Suppressor macrophage treated with lipopolysaccharide for 1 hour (primary cell): ENCODE data around the gene MCF2L2.

Experiments
- DNase-seq, 3 donors: peaks; one replicate each; pipeline ENCODE4 v3.0.0-alpha.2; 2020 to 2022

MCF2L2 gene

DNA sequence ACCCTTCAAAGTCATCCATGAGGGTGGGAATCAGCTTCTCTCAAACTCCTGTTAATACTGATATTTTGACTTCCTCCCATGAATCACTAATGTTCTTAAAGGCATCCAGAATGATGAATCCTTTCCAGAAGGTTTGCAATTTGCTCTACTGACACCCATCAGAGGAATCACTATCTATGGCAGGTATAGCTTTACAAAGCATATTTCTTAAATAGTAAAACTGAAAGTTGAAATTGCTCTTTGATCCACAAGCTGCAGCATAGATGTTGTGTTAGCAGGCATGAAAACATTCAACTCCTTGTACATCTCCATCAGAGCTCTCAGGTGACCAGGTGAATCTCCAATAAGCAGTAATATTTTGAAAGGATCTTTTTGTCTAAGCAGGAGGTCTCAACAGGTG, 109.0 kb downstream of the MCF2L2 start:
- no peak for DNase-seq

DNA sequence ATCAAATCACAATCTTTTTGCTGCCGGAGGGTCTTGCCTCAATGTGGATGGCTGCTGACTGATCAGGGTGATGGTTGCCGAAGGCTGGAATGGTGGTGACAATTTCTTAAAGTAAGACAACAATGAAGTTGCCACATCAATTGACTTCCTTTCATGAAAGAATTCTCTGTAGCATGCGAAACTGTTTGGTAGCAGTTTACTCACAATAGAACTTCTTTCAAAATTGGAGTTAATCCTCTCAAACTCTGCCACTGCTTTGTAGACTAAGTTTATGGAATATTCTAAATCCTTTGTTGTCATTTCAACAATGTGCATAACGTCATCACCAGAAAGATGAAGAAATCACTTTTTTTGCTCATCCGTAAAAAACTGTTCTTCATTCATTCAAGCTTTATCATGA, 109.5 kb downstream of the MCF2L2 start:
- DNase-seq: peak in 2 of 3 donors; percentile 38 to 49

DNA sequence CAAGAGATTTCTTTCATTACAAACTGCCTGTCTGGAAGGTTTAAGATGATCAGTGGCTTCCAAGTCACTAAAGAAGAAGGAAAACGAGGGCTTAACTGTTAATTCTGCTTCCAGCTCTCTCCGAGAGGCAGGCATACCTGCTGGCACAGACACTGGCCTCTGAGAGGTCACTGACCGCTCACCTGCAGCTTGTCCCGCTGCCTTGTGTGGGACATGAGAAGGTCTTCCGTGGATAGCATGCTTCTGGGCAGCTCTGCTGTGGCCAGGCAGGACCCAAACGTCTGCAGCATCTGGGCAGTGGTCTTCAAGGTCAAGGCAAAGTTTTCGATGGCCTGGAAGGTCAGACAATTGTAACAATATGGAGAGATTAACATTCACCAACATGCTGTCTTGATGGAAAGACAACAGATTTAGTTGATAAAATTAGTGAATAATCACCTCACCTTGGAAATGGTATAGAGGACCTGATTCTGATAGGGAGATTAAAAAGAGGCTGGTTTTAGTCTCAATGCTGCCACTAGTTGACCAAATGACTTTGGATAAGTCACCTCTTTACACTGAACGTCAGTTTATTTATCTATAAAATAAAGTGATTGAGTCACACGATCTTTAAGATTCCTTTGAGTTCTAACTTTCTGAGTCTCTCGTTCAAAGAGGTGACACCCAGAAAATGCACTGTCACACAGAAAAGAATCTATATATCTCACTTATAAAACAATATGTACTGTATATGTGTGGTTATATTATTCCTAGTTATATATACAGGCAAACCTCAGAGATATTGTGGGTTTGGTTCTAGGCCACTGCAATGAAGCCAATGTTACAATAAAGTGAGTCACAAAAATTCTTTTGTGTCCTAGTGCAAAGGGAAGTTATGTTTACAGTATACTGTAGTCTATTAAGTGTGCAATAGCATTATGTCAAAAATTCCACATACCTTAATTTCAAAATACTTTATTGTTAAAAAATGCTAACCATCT, 110.2 kb downstream of the MCF2L2 start:
- DNase-seq: peak in 2 of 3 donors; percentile 58 to 63

DNA sequence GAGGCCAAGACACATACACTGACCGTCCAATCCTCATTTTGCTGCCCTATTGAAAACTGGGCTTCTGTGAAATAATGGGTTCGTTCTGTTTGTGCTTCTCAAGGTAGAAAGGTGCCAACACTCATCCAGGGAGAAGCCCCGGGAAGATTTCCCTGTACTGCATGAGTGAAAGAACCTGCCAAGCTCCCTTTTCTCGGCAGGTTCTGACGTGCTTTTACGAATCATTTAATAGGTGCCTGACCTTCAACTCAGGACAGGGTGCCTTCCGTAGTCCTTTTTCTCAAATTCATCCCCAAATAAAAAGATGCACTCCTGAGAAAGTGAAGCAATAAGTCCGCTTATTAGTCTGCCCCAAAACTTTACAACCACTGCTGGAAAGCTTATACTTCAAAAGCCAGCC, 111.1 kb downstream of the MCF2L2 start:
- no peak for DNase-seq

DNA sequence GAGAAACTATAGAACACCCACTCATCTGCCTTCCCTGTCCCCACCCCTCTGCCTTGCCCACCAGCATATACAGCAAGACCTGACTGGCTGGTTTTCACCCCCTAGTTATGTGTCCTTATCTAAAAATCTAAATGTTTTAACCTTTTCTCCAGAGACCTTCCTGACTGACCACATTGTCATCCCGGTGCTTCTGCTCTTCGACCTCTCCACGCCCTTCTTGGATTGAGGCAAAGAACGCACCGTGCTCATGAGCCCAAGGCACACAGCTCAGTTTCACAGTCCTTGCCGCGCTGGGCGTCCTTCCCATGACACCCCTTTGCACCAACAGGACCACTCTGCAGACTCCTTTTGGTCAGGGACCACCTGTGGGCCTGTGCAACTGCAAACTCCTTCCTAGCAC, 112.7 kb downstream of the MCF2L2 start:
- DNase-seq: no peak

DNA sequence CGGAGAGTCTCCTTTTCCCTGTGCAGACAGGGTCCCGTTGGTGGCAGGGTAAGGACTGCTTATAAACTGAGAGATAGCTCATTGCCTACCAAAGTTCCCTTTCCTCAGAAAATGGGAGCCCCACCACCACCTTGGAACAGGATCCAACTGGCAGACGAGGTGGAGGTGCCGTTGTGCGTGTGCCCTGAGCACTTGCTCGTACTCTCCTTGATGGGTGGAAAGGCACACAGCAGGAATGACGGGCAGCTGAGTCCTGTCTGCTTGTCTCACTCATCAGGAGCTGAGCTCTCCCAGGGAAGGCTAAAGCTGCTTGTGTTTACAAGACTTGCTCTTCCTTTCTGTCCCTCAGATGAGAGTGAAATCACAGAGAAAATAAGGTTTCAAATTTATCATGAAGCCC, 114.7 kb downstream of the MCF2L2 start:
- peak in 1 of 3 donors; percentile 15 for DNase-seq

DNA sequence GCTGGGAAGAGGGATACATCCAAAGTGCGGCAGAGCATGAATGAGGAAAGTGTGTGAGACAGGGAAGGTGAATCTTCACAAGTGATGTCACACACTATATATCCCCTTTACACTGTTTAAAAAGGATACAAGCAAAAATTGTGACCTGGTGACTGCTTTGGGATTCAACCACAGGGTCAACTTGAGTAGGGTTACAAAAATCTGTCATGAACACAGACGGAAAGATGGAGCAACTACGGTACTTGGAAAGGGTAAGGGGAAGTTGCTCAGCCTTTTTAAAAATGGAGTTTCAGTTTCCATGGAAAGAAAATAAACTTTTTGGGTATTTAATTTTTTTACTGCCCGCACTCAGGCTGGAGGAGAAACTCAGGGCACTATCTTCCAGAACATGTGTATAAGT, 115.1 kb downstream of the MCF2L2 start:
- peak; percentile 61 to 68 (median 68) for DNase-seq

DNA sequence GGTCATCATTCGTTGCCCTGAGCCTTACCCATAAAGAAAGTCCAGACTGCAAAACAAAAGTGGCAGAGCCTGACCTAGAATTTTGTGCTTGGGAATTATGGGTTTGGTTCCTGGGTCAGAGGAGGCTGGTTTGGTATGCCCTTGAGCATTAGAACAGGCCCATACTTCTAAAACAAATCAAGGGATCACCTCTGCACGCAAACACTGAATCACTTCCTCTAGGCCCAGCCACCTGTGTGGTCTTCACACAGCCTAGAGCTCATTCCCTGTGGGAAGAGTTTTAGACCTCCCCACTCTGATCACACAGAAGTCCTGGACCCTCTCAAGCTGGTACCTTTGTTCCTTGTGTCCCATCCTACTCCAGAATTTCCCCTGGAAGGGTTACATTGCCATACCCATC, 116.0 kb downstream of the MCF2L2 start:
- no peak for DNase-seq

DNA sequence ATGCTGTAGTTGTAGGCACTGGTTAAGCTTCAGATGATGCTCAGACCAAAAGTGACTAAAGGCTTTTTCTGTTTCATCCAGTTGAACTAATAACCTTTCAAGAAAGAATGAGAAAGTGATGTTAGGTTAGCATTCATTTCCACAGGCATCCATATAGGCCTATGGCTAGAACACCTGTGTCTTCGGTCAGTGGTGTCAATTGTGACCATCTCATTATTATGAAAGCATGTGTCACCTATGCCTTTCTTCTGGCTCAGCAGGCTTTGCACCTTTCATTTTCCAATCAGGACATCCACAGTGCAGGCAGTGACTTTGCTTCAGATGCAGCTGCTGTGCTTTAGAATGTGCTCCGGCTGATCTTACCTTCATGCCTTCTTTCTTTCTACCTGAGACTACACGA, 117.5 kb downstream of the MCF2L2 start:
- DNase-seq: no peak

DNA sequence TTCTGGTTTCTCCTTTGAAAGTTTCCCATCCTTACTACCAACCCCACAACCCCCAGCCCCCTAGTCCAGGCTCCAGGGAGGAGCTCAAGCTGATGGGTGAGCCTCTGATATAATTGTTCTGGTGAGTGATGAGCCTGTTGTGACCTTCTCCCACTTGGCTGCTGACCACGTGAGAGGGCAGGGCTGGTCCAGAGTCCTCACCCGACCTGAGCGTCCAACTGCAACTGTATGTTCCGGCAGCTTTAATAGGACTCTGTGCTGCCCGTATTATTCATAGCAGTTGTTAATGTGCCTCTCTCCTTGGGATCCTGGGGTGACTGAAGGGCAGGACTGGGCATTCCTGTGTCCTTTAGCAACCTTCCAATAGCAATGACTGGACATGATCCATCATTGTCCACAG, 119.1 kb downstream of the MCF2L2 start:
- DNase-seq: no peak

DNA sequence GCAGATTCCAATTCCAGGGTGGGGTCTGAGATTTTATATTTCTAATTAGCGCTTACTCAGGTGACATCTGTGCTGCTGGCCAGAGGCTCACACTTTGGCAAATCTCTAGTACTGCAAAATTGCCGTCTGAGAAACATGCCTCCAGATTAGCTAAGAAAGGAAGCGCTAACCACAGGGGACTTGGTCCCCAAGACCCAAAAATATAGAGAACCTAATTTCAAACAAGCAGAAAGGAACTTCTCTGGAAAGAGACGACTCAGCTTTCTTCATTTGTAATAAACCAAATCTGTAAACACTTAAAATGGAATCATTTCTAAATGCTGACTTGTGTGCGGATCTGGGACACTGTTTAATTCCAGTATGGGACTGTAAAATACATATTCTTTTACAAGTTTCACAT, 119.7 kb downstream of the MCF2L2 start:
- DNase-seq: no peak

DNA sequence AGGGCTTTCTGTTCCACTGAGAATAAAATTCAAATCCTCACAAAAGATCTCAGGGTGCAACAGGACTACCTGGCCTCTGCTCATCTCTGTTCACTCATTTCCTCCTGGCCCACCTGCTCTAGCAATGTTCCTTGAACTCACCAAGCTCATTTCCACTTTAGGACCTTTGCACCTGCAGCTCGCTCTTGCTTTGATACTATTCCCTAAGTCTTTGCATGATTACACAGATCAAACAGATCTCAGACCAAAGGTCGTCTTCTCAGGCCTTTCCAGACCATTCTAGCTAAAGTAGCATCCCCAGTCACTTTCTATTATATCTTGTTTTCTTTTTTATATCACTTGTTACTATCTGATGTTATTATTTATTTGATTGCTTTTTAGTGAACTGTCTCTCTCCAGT, 120.7 kb downstream of the MCF2L2 start:
- no peak for DNase-seq

DNA sequence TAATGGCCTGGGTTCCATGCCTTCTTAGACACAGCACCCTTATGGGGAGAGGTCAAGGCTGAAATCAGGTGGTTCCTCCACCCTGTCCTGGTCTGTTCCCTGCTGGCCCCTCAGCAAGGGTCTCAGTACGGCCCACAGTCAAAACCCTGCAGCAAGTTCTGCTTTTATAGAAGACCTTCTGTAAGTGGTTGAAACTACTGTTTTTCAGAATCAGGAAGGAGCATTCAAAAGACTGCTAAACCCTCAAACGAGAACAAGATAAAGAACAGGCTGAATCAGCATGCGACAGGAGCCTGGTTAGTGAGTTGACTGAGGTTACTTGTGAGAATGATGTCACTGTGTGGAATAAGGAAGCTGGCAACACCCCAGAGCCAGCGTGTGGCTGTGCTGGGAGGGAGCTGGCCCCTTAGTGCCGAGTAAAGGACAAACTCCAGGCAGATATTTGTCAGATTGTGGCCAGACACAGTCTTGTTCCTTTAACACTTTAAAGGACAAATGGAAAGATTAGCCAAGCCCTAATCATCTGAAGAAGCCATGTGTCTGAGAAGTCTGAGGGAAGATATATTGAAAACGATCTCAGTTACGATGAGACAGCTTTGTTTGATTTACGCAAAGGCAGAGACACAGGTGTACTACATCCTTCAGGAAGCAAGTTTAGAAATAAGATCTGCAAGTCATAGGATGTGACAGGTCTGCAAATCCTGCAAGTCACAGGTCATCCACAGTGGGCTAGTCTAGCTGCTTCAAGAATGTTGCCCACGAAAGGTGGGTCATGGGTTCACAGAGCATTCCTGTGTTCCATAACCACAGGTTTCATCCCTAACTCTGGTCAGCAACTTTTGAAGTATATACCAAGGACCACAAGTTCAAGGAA, 121.4 kb downstream of the MCF2L2 start:
- DNase-seq: peak; percentile 89 to 96 (median 96)

DNA sequence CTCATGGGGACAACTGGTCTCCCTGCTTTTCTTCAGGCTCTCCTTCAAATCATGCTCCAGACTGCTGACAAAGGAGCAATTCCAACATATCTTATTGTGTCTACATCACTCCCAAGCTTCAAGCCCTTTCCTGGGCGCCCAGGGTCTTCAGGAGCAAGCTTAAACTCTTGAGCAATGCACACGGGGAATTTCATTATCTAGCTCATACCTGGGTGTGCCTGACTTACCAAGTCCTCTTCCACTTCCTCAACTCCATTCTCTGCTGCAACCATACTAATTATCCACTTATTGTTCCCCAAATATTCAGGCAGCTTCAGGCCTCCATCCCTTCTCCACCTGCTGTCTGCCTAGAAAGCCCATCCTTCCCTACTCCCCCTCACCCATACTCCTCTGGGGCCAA, 124.7 kb downstream of the MCF2L2 start:
- DNase-seq: no peak

DNA sequence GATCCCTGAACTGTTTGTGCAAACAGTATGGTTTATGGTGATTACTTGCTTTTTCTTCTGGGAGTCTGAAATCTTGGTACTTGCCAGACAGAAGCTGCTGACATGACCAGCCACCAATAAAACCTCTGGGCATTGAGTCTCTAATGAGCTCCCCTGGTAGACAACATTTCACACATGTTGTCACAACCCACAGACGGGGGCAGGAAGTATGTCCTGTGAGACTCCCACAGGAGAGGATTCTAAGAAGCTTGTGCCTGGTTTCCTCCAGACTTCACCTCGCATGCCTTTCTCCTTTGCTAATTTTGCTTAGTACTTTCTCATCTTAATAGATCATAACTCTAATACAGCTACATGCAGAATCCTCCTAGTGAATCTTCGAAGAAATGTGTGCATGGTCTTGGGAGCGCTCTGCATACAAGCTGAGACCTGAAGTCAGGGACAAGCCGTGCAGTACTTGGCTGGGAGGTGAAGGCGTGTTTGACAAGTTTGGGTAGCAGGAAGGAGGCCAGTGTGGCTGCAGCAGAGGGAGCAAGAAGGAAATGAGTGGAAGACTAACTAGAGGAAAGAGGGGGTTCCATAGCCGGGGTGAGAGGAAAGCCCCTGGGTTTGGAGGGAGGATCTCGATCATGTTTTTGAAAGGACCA, 126.4 kb downstream of the MCF2L2 start:
- peak; percentile 35 to 51 (median 50) for DNase-seq

DNA sequence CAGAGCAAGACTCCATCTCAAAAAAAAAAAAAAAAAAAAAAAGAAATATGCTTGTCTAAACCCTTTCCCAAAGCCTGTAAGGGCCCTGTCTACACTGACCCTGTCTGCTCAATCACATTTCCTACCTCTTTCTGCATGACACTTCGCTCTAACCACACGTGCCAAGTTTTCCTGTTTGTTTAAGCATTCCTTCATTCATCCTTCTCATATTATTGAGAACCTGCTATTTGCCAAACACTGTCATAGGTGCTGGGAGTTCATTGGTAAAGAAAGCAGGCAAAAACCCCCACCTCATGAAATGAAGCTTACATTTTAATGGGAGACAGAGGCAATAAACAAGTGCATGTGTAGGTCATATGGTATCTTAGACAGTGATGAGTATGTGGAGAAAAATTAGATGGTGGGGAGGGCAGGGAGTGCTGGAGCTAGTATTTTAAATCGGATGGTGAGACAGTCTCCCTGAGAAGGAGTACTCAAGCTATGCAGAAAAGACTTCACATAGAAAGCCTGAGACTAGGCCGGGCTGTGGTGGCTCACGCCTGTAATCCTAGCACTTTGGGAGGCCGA, 127.3 kb downstream of the MCF2L2 start:
- no peak for DNase-seq

DNA sequence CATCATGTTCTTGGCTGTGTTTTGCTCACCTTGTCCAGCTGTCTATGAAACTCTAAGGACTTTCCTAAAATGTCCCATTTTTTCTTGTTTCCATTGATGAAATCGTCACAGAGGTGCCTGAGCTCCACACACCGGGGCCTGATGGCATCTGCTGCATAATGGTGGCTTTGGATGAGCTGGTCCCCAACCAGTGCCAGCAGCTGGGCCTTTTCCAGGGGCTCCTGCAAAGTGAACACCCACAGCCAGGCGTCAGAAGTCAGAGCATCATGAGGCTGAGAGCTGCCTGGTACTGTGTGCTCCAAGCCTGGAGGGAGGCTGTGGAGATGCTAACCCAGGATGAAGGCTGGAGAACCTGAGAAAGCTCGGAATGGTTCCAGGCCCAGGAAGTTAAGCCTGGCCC, 128.4 kb downstream of the MCF2L2 start:
- no peak for DNase-seq

DNA sequence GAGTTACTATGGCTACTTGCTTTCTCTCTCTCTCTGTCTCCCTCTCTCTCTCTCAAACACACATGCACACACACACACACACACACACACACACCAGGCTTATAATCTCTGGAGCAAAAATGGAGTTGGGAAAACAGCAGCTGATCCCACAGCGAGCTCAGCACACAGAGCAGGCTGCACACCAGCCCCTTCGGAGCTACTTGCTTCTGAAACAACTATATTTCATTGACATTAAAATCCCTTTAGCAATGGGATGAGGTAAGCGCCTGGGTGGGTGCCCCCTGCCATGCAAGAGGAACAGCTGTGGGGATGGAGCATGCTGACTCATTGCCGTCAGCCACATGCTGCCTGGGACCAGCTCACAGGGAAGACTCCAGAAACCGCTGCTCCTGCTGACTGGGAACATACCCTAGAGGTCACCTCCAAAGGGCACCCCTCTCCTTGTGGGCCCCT, 129.7 kb downstream of the MCF2L2 start:
- peak; percentile 94 for DNase-seq

DNA sequence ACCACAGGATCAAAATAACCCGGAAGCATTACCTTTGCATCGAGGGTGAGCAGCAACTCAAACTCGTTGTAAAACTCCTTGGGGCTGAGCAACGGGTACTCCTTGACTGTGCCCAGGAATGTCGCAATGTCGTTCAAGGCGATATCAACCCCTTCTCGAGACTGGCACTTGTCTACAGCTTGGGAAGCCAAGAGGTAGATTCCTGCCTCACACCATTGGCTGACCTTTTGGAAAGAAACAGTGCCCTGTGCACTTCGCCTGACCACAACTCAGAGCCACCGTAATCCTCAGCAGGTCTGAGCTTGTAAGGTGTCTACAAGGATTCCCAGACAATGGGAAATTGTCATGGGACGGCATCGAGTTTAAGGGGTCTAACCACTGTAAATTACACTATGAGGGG, 131.5 kb downstream of the MCF2L2 start:
- no peak for DNase-seq

DNA sequence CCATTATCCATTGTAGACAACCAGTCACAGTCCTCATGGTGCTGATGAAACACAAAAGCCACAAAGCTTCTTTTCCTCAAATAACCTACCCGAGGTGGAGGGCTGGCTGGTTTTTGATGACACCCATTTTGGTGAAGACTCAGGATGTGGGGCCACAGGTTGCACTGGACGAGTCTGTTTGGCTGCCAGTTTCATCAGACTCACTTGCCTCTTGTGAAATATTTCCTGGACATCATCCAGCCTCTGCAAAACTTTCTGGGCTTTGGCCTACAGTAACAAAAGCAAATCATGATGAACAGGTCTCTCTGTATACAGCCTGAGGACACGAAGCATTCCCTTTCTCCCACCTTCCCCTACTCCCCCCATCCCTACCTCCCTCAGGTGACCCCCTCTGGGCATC, 133.2 kb downstream of the MCF2L2 start:
- peak; percentile 38 to 56 (median 54) for DNase-seq

DNA sequence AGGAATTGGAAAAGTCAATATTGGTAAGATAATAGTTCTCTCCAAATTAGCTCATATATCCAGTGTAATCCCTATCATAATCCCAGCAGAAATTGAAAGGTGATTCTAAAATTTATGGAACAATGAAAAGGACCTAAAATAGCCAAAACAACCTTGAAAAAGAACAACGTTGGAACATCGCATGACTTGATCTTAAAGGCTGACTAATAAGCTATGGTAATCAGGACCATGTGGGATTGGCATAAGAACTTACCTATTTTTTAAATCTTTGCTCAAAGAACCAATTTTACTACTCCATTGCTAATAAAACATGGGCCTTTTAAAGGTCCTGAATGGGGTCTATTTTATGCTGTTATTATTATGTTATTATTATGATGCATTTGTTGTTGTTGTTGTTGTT, 134.5 kb downstream of the MCF2L2 start:
- no peak for DNase-seq

DNA sequence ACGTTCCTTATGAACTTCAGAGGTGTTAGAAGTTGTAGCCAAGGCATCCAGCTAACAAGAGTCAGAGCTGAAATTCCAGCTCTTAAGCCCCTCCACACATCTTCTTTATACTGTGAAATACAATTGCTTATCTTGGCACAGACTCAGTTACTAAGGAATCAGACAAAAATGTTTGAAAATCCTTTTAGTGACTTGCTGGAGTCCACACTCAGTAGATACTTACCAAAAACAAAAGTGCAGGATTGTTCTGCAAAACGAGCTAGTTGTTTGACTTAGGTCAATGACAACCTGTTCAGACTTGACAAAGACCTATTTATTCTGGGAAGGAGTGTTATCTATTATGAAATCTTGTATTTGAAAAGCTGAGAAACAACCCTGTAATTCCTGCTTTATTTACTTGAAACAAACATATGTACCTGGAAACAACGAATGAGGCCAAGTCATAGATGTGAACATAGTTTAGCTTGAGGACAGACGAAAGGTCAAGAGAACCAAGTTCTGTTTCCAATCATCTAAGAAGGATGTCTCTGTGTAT, 136.9 kb downstream of the MCF2L2 start:
- DNase-seq: no peak

DNA sequence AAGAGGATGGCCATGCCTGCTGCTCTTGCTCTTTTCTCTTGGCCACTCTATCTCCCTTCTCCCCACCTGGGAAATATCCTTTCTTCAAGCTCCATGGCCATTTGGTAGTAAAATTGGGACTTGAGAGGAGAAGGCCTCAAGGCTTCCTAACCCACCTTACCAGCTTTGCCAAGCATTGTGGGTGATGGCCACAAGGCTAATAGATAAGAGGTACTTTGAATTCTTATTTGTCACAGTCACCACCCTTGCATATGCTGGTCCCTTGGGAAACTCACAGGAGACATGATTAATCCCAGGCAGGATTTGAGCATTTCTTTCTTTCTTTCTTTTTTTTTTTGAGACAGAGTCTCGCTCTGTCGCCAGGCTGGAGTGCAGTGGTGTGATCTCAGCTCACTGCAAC, 138.2 kb downstream of the MCF2L2 start:
- no peak for DNase-seq
